ENCODE results near the gene EML4.

- TF ChIP-seq CTCF (IDR thresholded peaks at IDR 0.05 in 8 of 11, conservative IDR thresholded peaks at IDR 0.05 in 3 of 11): no peak
- TF ChIP-seq POLR2A (IDR thresholded peaks at IDR 0.05): no peak
- no peak for TF ChIP-seq POLR2AphosphoS5 (IDR thresholded peaks at IDR 0.05)
Observed at GRCh38 chr2:42350434-42351063, 181.4 kb downstream of the EML4 start.

Measured in spleen (tissue), 7 donors.